OCI-LY7 (cell line): ENCODE data around the gene CXCL1. TPM values are rescaled to one million over a fixed set of nuclear protein-coding genes. Genes with fewer than 3 reads are reported as not detected.

Experiments used
- BruUV-seq: library from RNA; stranded (reverse); fragments of 400-500 nt; replicated peaks from 2 replicates; lab custom pipeline; 2021; lab: Mats Ljungman, UMichigan
- CTCF ChIA-PET: fragments of 300-600 bp; sonication (Branson Sonifier 250); formaldehyde crosslinking; loops from one replicate; lab custom pipeline; 2022; ENCODE audit warnings: antibody characterized with exemption; ENCODE audit not compliant: unreplicated experiment; lab: Charles Lee
- POLR2A ChIA-PET: fragments of 300-600 bp; sonication (Branson Sonifier 250); formaldehyde crosslinking; loops from one replicate; lab custom pipeline; 2022; ENCODE audit warnings: antibody characterized with exemption; lab: Charles Lee
- DNase-seq: peaks from one replicate; pipeline ENCODE4 v3.0.0-alpha.2; 2015; ENCODE audit warnings: low spot score
- H2AFZ ChIP-seq: fragments of 200-600 bp; sonication (generic), shearing (Covaris generic); 2 replicates; pipeline ENCODE4 v1.6.1; 2014; ENCODE audit warnings: mild to moderate bottlenecking, antibody characterized with exemption, low read length, moderate library complexity
- H3K27ac ChIP-seq: fragments of 200-600 bp; sonication (generic); 2 replicates; pipeline ENCODE4 v1.5.1; 2014; ENCODE audit warnings: mixed run types, low read depth, mild to moderate bottlenecking, moderate library complexity, low read length, inconsistent platforms; ENCODE audit not compliant: poor library complexity, severe bottlenecking
- H3K36me3 ChIP-seq: fragments of 200-600 bp; sonication (generic); 2 replicates; pipeline ENCODE4 v1.6.1; 2014; ENCODE audit warnings: mild to moderate bottlenecking, antibody characterized with exemption, low read length, moderate library complexity, mixed read lengths; ENCODE audit not compliant: insufficient read depth
- H3K4me1 ChIP-seq: fragments of 200-600 bp; sonication (generic); 2 replicates; pipeline ENCODE4 v1.5.1; 2014; ENCODE audit warnings: mild to moderate bottlenecking, low read length; ENCODE audit not compliant: insufficient read depth, poor library complexity, severe bottlenecking
- H3K4me2 ChIP-seq: fragments of 200-600 bp; sonication (generic); 2 replicates; pipeline ENCODE4 v1.6.1; 2014; ENCODE audit warnings: mild to moderate bottlenecking, low read length
- H3K4me3 ChIP-seq: fragments of 200-600 bp; sonication (generic); 2 replicates; pipeline ENCODE4 v1.5.1; 2014; ENCODE audit warnings: mild to moderate bottlenecking, low read depth, low read length; ENCODE audit not compliant: poor library complexity, severe bottlenecking
- H3K79me2 ChIP-seq: fragments of 200-600 bp; sonication (generic); 2 replicates; pipeline ENCODE4 v1.6.1; 2016; ENCODE audit warnings: low read depth, mild to moderate bottlenecking, low read length, moderate library complexity, mixed read lengths; ENCODE audit not compliant: insufficient read depth
- H3K9me2 ChIP-seq: fragments of 200-600 bp; sonication (generic); 2 replicates; pipeline ENCODE4 v1.6.1; 2016; ENCODE audit warnings: mild to moderate bottlenecking, low read length, mixed read lengths; ENCODE audit not compliant: insufficient read depth
- H3K9me3 ChIP-seq: fragments of 200-600 bp; sonication (generic); 2 replicates; pipeline ENCODE4 v1.6.1; 2014; ENCODE audit warnings: mild to moderate bottlenecking, mixed run types, low read length, mixed read lengths
- H4K20me1 ChIP-seq: fragments of 200-600 bp; sonication (generic); 2 replicates; pipeline ENCODE4 v1.6.1; 2014; ENCODE audit warnings: mild to moderate bottlenecking, antibody characterized with exemption, low read length, moderate library complexity, mixed read lengths; ENCODE audit not compliant: insufficient read depth
- CTCF ChIP-seq: fragments of 200-600 bp; sonication (generic); conservative IDR thresholded peaks from 2 replicates; pipeline ENCODE4 v1.5.1; 2014; ENCODE audit warnings: mild to moderate bottlenecking, antibody characterized with exemption, low read length, moderate library complexity, mixed read lengths
- EZH2phosphoT487 ChIP-seq: fragments of 200-600 bp; sonication (generic); IDR thresholded peaks from 2 replicates; pipeline ENCODE4 v1.6.1; 2018; ENCODE audit warnings: low read depth, borderline replicate concordance, mild to moderate bottlenecking, mixed run types, antibody characterized with exemption, low read length, moderate library complexity, mixed read lengths
- intact Hi-C: fragments of 100-400 bp; cut with micrococcal nuclease; formaldehyde crosslinking; loops from one replicate; pipeline ENCODE4 v1.10.0; 2022; ENCODE audit not compliant: unreplicated experiment
- total RNA-seq, 2 experiments: library from RNA; depleted of rRNA in 1 of 2; stranded (reverse); fragments of >200 nt in 1 of 2; shearing (Covaris generic) in 1 of 2; gene quantifications; 2 replicates each; pipeline ENCODE4 v1.2.3, GENCODE V29; 2014 to 2022

The CXCL1 gene
- total RNA-seq, 2 experiments from 2014 or later = not detected

GRCh38 chr4:73895201-73896175, 26.3 kb downstream of the CXCL1 start:
- intact Hi-C loops = no loop called here
- no peaks in the 10 kb centered on the region for H3K9me2 ChIP-seq
- H3K9me3 ChIP-seq = no peaks in the 10 kb centered on the region
- CTCF ChIA-PET = no interaction called here
- no TSS peak for BruUV-seq
- H3K4me3 ChIP-seq = no peak overlapping the region
- no peak for DNase-seq
- no peaks in the 10 kb centered on the region for H4K20me1 ChIP-seq
- H2AFZ ChIP-seq = no peak overlapping the region
- no peaks in the 10 kb centered on the region for H3K36me3 ChIP-seq
- no peaks in the 10 kb centered on the region for H3K79me2 ChIP-seq
- H3K4me2 ChIP-seq = no peak overlapping the region
- POLR2A ChIA-PET = no interaction called here
- H3K27ac ChIP-seq = no peak overlapping the region
- H3K4me1 ChIP-seq = no peaks in the 10 kb centered on the region
- TF ChIP-seq CTCF = no peak
- no peak for TF ChIP-seq EZH2phosphoT487

- Histone ChIP-seq H3K9me2 (no peaks in the 10 kb centered on the region), H3K4me3 (no peak overlapping the region), H3K9me3 (no peaks in the 10 kb centered on the region), H3K4me1 (no peaks in the 10 kb centered on the region), H3K27ac (no peak overlapping the region), H3K36me3 (no peaks in the 10 kb centered on the region), H3K79me2 (no peaks in the 10 kb centered on the region), H4K20me1 (no peaks in the 10 kb centered on the region), H2AFZ (no peak overlapping the region), H3K4me2 (no peak overlapping the region)
- no TSS peak for BruUV-seq
- POLR2A ChIA-PET = interaction anchor here (0.6 to 0.7 kb wide), 2 partner anchors 19 to 31 kb away, joined by 3 read pairs; no protein-coding TSS in a partner anchor
- no peak for DNase-seq
- intact Hi-C loops = no loop called here
- TF ChIP-seq EZH2phosphoT487 (no peak), CTCF (no peak)
- CTCF ChIA-PET = no interaction called here
Observed at GRCh38 chr4:73896416-73896815, 27.2 kb downstream of the CXCL1 start.
